A549 (cell line): Measurements from ENCODE around the gene MYL4. TPM values are rescaled to one million over a fixed set of nuclear protein-coding genes. Genes with fewer than 3 reads are reported as not detected.
A peak's percentile ranks its signal among the peaks of the same experiment; 100 is the strongest.

Experiments used
- ATAC-seq, 2 experiments: fragments of 200-7000 bp in 1 of 2; fragments of >200 bp in 1 of 2; cut with Nextera tagmentation in 1 of 2; cut with Tn5 transposase in 1 of 2; 3 replicates each; pipeline versions ENCODE4 v1.8.0 to v1.9.1; 2018 to 2020; ENCODE audit warnings: mild to moderate bottlenecking in 1 of 2, moderate library complexity in 1 of 2
- CTCF ChIA-PET: fragments of 300-600 bp; sonication (Branson Sonifier 250); formaldehyde crosslinking; extraction: SDS; loops from one replicate; lab custom pipeline; 2021; ENCODE audit warnings: antibody characterized with exemption, inconsistent platforms; lab: Yijun Ruan, JAX
- POLR2A ChIA-PET: fragments of 350-600 bp; formaldehyde crosslinking; extraction: SDS; loops from one replicate; lab custom pipeline; 2021; ENCODE audit warnings: antibody characterized with exemption, inconsistent platforms; lab: Yijun Ruan, JAX
- DNase-seq, 2 experiments: peaks; one replicate each; pipeline versions ENCODE4 v3.0.0 to v3.0.0-alpha.2; 2011 to 2016; ENCODE audit warnings: low read depth in 1 of 2, low spot score in 1 of 2
- FAIRE-seq: peaks from 2 replicates; lab custom pipeline; 2011; peaks lifted over from hg19 to GRCh38; lab: Jason Lieb, UNC
- H3K27ac ChIP-seq, 2 experiments: fragments of >200 bp; sonication (Bioruptor Twin); formaldehyde crosslinking; 3 replicates each; pipeline ENCODE4 v1.5.1; 2016 to 2017
- H3K4me1 ChIP-seq: fragments of >200 bp; sonication (Bioruptor Twin); formaldehyde crosslinking; 3 replicates; pipeline ENCODE4 v1.6.1; 2016
- H3K4me2 ChIP-seq: fragments of >200 bp; sonication (Bioruptor Twin); formaldehyde crosslinking; 3 replicates; pipeline ENCODE4 v1.6.1; 2016
- H3K4me3 ChIP-seq: fragments of >200 bp; sonication (Bioruptor Twin); formaldehyde crosslinking; 3 replicates; pipeline ENCODE4 v1.5.1; 2016
- H3K9me3 ChIP-seq: fragments of >200 bp; sonication (Bioruptor Twin); formaldehyde crosslinking; 3 replicates; pipeline ENCODE4 v1.6.1; 2016
- ATOH8 ChIP-seq: fragments of 250-450 bp; sonication (Bioruptor Pico); IDR thresholded peaks from 2 replicates; pipeline ENCODE4 v1.5.0; 2020; ENCODE audit warnings: low read depth, mild to moderate bottlenecking, moderate library complexity
- BHLHE40 ChIP-seq: IDR thresholded peaks from 2 replicates; pipeline ENCODE4 v1.6.1; 2012; ENCODE audit warnings: low read depth, low read length, inconsistent platforms
- CBX2 ChIP-seq: fragments of 200-600 bp; sonication (generic); IDR thresholded peaks from 2 replicates; pipeline ENCODE4 v1.6.1; 2016; ENCODE audit warnings: low read depth, mild to moderate bottlenecking, borderline replicate concordance
- CBX8 ChIP-seq: fragments of 200-600 bp; sonication (generic); IDR thresholded peaks from 2 replicates; pipeline ENCODE4 v1.6.1; 2016
- ELK1 ChIP-seq: fragments of 150-350 bp; IDR thresholded peaks from 2 replicates; pipeline ENCODE4 v1.6.1; 2014; ENCODE audit warnings: low read depth, mild to moderate bottlenecking, low read length
- HDAC2 ChIP-seq: fragments of 200-600 bp; sonication (generic); IDR thresholded peaks from 2 replicates; pipeline ENCODE4 v1.6.1; 2016
- HMGXB4 ChIP-seq: fragments of 250-450 bp; sonication (Bioruptor Pico); IDR thresholded peaks from 2 replicates; pipeline ENCODE4 v1.5.0; 2021; ENCODE audit warnings: mild to moderate bottlenecking, moderate library complexity, borderline replicate concordance
- JUN ChIP-seq, 2 experiments: fragments of >200 bp; sonication (Bioruptor Twin); formaldehyde crosslinking; IDR thresholded peaks; 2 replicates in 1 of 2; 3 replicates in 1 of 2; pipeline ENCODE4 v1.6.1; 2016 to 2017
- MAX ChIP-seq: IDR thresholded peaks from 2 replicates; pipeline ENCODE4 v1.6.1; 2012
- NPAS2 ChIP-seq: fragments of 250-450 bp; sonication (Bioruptor Pico); IDR thresholded peaks from 2 replicates; pipeline ENCODE4 v1.8.0; 2022; ENCODE audit warnings: mild to moderate bottlenecking, moderate library complexity, borderline replicate concordance
- NR3C1 ChIP-seq: fragments of >200 bp; sonication (Bioruptor Twin); formaldehyde crosslinking; IDR thresholded peaks from 3 replicates; pipeline ENCODE4 v1.6.1; 2017
- POLR2A ChIP-seq: IDR thresholded peaks from 2 replicates; pipeline ENCODE4 v1.6.1; 2012; ENCODE audit warnings: mild to moderate bottlenecking, low read length
- RAD21 ChIP-seq, 2 experiments: fragments of >200 bp in 1 of 2; sonication (Bioruptor Twin) in 1 of 2; formaldehyde crosslinking in 1 of 2; IDR thresholded peaks in 1 of 2; conservative IDR thresholded peaks in 1 of 2; 2 replicates in 1 of 2; 3 replicates in 1 of 2; pipeline ENCODE4 v1.6.1; 2012 to 2018; ENCODE audit warnings: inconsistent platforms in 1 of 2
- RARB ChIP-seq: fragments of 250-450 bp; sonication (Bioruptor Pico); IDR thresholded peaks from 2 replicates; pipeline ENCODE4 v1.8.0; 2021; ENCODE audit warnings: mild to moderate bottlenecking, moderate library complexity
- RCOR1 ChIP-seq: fragments of 150-350 bp; IDR thresholded peaks from 2 replicates; pipeline ENCODE4 v1.6.1; 2014; ENCODE audit warnings: antibody characterized with exemption, low read length, low read depth
- REST ChIP-seq: fragments of 200-600 bp; sonication (generic); IDR thresholded peaks from 2 replicates; pipeline ENCODE4 v1.6.1; 2016; ENCODE audit warnings: antibody characterized with exemption, mild to moderate bottlenecking, moderate library complexity
- SMC3 ChIP-seq: fragments of >200 bp; sonication (Bioruptor Twin); formaldehyde crosslinking; IDR thresholded peaks from 3 replicates; pipeline ENCODE4 v1.6.1; 2018; ENCODE audit warnings: inconsistent platforms
- SREBF2 ChIP-seq: fragments of 450-650 bp; IDR thresholded peaks from 2 replicates; pipeline ENCODE4 v1.6.1; 2014; ENCODE audit warnings: mild to moderate bottlenecking, moderate library complexity
- USF2 ChIP-seq: fragments of 450-650 bp; IDR thresholded peaks from 2 replicates; pipeline ENCODE4 v1.6.1; 2014; ENCODE audit warnings: antibody characterized with exemption
- ZFP36 ChIP-seq: fragments of 450-650 bp; IDR thresholded peaks from 2 replicates; pipeline ENCODE4 v1.6.1; 2014; ENCODE audit warnings: borderline replicate concordance; ENCODE audit not compliant: partially characterized antibody
- ZNF302 ChIP-seq: fragments of 250-450 bp; sonication (Bioruptor Pico); IDR thresholded peaks from 2 replicates; pipeline ENCODE4 v1.9.0; 2021; ENCODE audit warnings: inconsistent platforms, mild to moderate bottlenecking, moderate library complexity
- ZSCAN20 ChIP-seq: fragments of 250-450 bp; sonication (Bioruptor Pico); IDR thresholded peaks from 2 replicates; pipeline ENCODE4 v1.8.0; 2022; ENCODE audit warnings: mild to moderate bottlenecking, moderate library complexity
- WGBS: methylation state at CpG from one replicate; pipeline ENCODE4 v1.1.6; 2017; ENCODE audit errors: missing lambda C conversion rate; 5-methylcytosine and 5-hydroxymethylcytosine counted together
- polyA plus RNA-seq, 4 experiments: library from polyadenylated mRNA; depleted of rRNA in 3 of 4; stranded (reverse); fragments of >200 nt; fragmentation: RNase III in 1 of 4; extraction: RNeasy Plus Mini Kit Qiagen cat#74134 plus additional on column Dnase treatment in 1 of 4; gene quantifications; 2 replicates in 3 of 4; 3 replicates in 1 of 4; pipeline ENCODE4 v1.2.3, GENCODE V29; 2011 to 2017

The MYL4 gene
- polyA plus RNA-seq, 2 of the 4 experiments (the other 2 are of a cell fraction) = not detected

- no peak overlapping the region for H3K4me2 ChIP-seq
- FAIRE-seq = no peak
- no peak overlapping the region for H3K27ac ChIP-seq
- TF ChIP-seq POLR2A = no peak
- no peak for TF ChIP-seq ZSCAN20
- TF ChIP-seq JUN (IDR thresholded peaks at IDR 0.05) = no peak
- no peak for ATAC-seq
- no peak overlapping the region for H3K4me3 ChIP-seq
- ChIA-PET CTCF (interaction anchor here (0.7 to 4.3 kb wide), 3 partner anchors 11 to 45 kb away, joined by 3 to 17 read pairs (median 4); partner anchors contain the start of gene CDC27), POLR2A (no interaction called here)
- H3K9me3 ChIP-seq = peaks cover 5% of the 10 kb centered on the region; the same call in 2 of the 3 replicates
- 67% methylated on average over 4 of the region's 4 CpGs for WGBS
- no peaks in the 10 kb centered on the region for H3K4me1 ChIP-seq
- DNase-seq = no peak
These were observed 8.0 kb upstream of the MYL4 start for GRCh38 chr17:47201166-47201565.

- DNase-seq (no peak), FAIRE-seq (no peak), ATAC-seq (no peak)
- Histone ChIP-seq H3K4me1 (no peaks in the 10 kb centered on the region), H3K4me2 (no peak overlapping the region), H3K9me3 (peaks cover 5% of the 10 kb centered on the region; the same call in 2 of the 3 replicates), H3K4me3 (no peak overlapping the region), H3K27ac (no peak overlapping the region)
- ChIA-PET POLR2A (no interaction called here), CTCF (interaction anchor here (1.2 to 4.2 kb wide), 5 partner anchors 12 to 112 kb away, joined by 3 to 15 read pairs (median 4); no protein-coding TSS in a partner anchor)
- 55% methylated on average over 6 of the region's 6 CpGs for WGBS
- TF ChIP-seq RAD21 (conservative IDR thresholded peaks at IDR 0.05 in 1 of 2, IDR thresholded peaks at IDR 0.05 in 1 of 2) (no peak), CBX2 (no peak), JUN (IDR thresholded peaks at IDR 0.05) (no peak), SREBF2 (no peak), HMGXB4 (CRISPR knock-in tag) (no peak)
These were observed 5.0 kb upstream of the MYL4 start for GRCh38 chr17:47203984-47204721.

GRCh38 chr17:47204722-47205418, 4.3 kb upstream of the MYL4 start:
- FAIRE-seq (no peak), ATAC-seq (peak in 1 of 2 experiments; percentile 40; a peak in 1 of 6 replicates), DNase-seq (no peak)
- no peak overlapping the region for H3K27ac ChIP-seq
- CTCF ChIA-PET = interaction anchor here (0.5 to 4.2 kb wide), 7 partner anchors 7 to 111 kb away, joined by 3 to 15 read pairs (median 4); no protein-coding TSS in a partner anchor
- POLR2A ChIA-PET = no interaction called here
- no peak overlapping the region for H3K4me3 ChIP-seq
- no peaks in the 10 kb centered on the region for H3K4me1 ChIP-seq
- TF ChIP-seq ZNF302 = no peak
- TF ChIP-seq BHLHE40 = no peak
- no peak for TF ChIP-seq CBX8
- no peak for TF ChIP-seq RCOR1
- TF ChIP-seq NR3C1 = no peak
- no peak for TF ChIP-seq ZFP36
- TF ChIP-seq ATOH8 (CRISPR knock-in tag) = no peak
- TF ChIP-seq RARB (CRISPR knock-in tag) = no peak
- TF ChIP-seq REST = no peak
- no peak for TF ChIP-seq ELK1
- no peak for TF ChIP-seq JUN (IDR thresholded peaks at IDR 0.05)
- TF ChIP-seq MAX = no peak
- TF ChIP-seq USF2 = no peak
- no peak for TF ChIP-seq NPAS2
- TF ChIP-seq HDAC2 = no peak
- TF ChIP-seq SMC3 = no peak
- H3K4me2 ChIP-seq = no peak overlapping the region
- WGBS = 62% methylated on average over 6 of the region's 6 CpGs
- H3K9me3 ChIP-seq = peaks cover 5% of the 10 kb centered on the region; the same call in 2 of the 3 replicates
